ENCODE measurements around the gene EPM2A. TPM values are rescaled to one million over a fixed set of nuclear protein-coding genes. Genes with fewer than 3 reads are reported as not detected.

The EPM2A gene
- total and polyA plus RNA-seq, 7 donors: 2.3 to 79.5 (median 66.5) TPM

- Histone ChIP-seq H3K27me3 (no peaks in the 10 kb centered on the region), H3K27ac (no peak overlapping the region), H3K9me3 (no peaks in the 10 kb centered on the region), H3K4me1 (no peaks in the 10 kb centered on the region), H3K4me3 (no peak overlapping the region), H3K36me3 (peaks cover 0 to 3% (median 0%) of the 10 kb centered on the region in 4 donors)
- DNase-seq: no peak
- 88 to 90% methylated on average over 2 of the region's 2 CpGs for WGBS, 2 donors
- intact Hi-C loops (cut with DNase I): no loop called here
- TF ChIP-seq EP300 (IDR thresholded peaks at IDR 0.05) (no peak), POLR2AphosphoS5 (IDR thresholded peaks at IDR 0.05) (no peak), POLR2A (IDR thresholded peaks at IDR 0.05) (no peak)
- TF ChIP-seq, protein P1, sequence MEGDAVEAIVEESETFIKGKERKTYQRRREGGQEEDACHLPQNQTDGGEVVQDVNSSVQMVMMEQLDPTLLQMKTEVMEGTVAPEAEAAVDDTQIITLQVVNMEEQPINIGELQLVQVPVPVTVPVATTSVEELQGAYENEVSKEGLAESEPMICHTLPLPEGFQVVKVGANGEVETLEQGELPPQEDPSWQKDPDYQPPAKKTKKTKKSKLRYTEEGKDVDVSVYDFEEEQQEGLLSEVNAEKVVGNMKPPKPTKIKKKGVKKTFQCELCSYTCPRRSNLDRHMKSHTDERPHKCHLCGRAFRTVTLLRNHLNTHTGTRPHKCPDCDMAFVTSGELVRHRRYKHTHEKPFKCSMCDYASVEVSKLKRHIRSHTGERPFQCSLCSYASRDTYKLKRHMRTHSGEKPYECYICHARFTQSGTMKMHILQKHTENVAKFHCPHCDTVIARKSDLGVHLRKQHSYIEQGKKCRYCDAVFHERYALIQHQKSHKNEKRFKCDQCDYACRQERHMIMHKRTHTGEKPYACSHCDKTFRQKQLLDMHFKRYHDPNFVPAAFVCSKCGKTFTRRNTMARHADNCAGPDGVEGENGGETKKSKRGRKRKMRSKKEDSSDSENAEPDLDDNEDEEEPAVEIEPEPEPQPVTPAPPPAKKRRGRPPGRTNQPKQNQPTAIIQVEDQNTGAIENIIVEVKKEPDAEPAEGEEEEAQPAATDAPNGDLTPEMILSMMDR (IDR thresholded peaks at IDR 0.05): no peak
Measured at GRCh38 chr6:145714731-145715130, 20.6 kb downstream of the EPM2A start.

GRCh38 chr6:145713773-145714172 lies 21.5 kb downstream of the EPM2A start:
- TF ChIP-seq, protein P1 (IDR thresholded peaks at IDR 0.05): no peak
- no peak for TF ChIP-seq POLR2AphosphoS5 (IDR thresholded peaks at IDR 0.05)
- no peak for TF ChIP-seq EP300 (IDR thresholded peaks at IDR 0.05)
- TF ChIP-seq POLR2A (IDR thresholded peaks at IDR 0.05): no peak
- Histone ChIP-seq H3K4me3 (no peak overlapping the region), H3K4me1 (no peaks in the 10 kb centered on the region), H3K27me3 (no peaks in the 10 kb centered on the region), H3K36me3 (no peaks in the 10 kb centered on the region), H3K9me3 (no peaks in the 10 kb centered on the region), H3K27ac (no peak overlapping the region)
- intact Hi-C loops (cut with DNase I): no loop called here
- WGBS, 2 donors: 88 to 92% methylated on average over 2 of the region's 2 CpGs
- no peak for DNase-seq

- H3K4me1 ChIP-seq: peaks cover 0 to under 1% (median 0%) of the 10 kb centered on the region in 4 donors
- no peak overlapping the region for H3K4me3 ChIP-seq
- no peaks in the 10 kb centered on the region for H3K36me3 ChIP-seq
- intact Hi-C loops (cut with DNase I): no loop called here
- no peaks in the 10 kb centered on the region for H3K27me3 ChIP-seq
- TF ChIP-seq POLR2A (IDR thresholded peaks at IDR 0.05): no peak
- TF ChIP-seq EP300 (IDR thresholded peaks at IDR 0.05): no peak
- TF ChIP-seq, protein P1 (IDR thresholded peaks at IDR 0.05): no peak
- no peak for TF ChIP-seq POLR2AphosphoS5 (IDR thresholded peaks at IDR 0.05)
- no peak overlapping the region for H3K27ac ChIP-seq
- no peak for DNase-seq
- no peaks in the 10 kb centered on the region for H3K9me3 ChIP-seq
Measured at GRCh38 chr6:145711372-145711771, 23.9 kb downstream of the EPM2A start.

GRCh38 chr6:145707397-145707796 lies 27.9 kb downstream of the EPM2A start:
- H3K27ac ChIP-seq: no peak overlapping the region
- intact Hi-C loops (cut with DNase I): no loop called here
- H3K4me1 ChIP-seq: peaks cover 0 to 10% (median 0%) of the 10 kb centered on the region in 4 donors
- H3K4me3 ChIP-seq: no peak overlapping the region
- 91 to 97% methylated on average over 5 of the region's 5 CpGs for WGBS, 2 donors
- H3K36me3 ChIP-seq: no peaks in the 10 kb centered on the region
- DNase-seq: no peak
- TF ChIP-seq POLR2AphosphoS5 (IDR thresholded peaks at IDR 0.05) (no peak), POLR2A (IDR thresholded peaks at IDR 0.05) (no peak), EP300 (IDR thresholded peaks at IDR 0.05) (no peak)
- no peaks in the 10 kb centered on the region for H3K27me3 ChIP-seq
- no peaks in the 10 kb centered on the region for H3K9me3 ChIP-seq

GRCh38 chr6:145705561-145705960 lies 29.8 kb downstream of the EPM2A start:
- intact Hi-C loops (cut with DNase I): no loop called here
- H3K27me3 ChIP-seq: no peaks in the 10 kb centered on the region
- WGBS, 2 donors: 76 to 91% methylated on average over 2 of the region's 2 CpGs
- H3K27ac ChIP-seq: no peak overlapping the region
- H3K4me1 ChIP-seq: peaks cover 0 to 10% (median 0%) of the 10 kb centered on the region in 4 donors
- no peaks in the 10 kb centered on the region for H3K36me3 ChIP-seq
- no peak for DNase-seq
- H3K4me3 ChIP-seq: no peak overlapping the region
- TF ChIP-seq POLR2AphosphoS5 (IDR thresholded peaks at IDR 0.05): no peak
- no peak for TF ChIP-seq EP300 (IDR thresholded peaks at IDR 0.05)
- TF ChIP-seq POLR2A (IDR thresholded peaks at IDR 0.05): no peak
- TF ChIP-seq, protein P1 (IDR thresholded peaks at IDR 0.05): no peak
- H3K9me3 ChIP-seq: no peaks in the 10 kb centered on the region
